Uterus (tissue), 4 donors: ENCODE results near the gene NSMF. TPM values are rescaled to one million over a fixed set of nuclear protein-coding genes. Genes with fewer than 3 reads are reported as not detected.

Source experiments
- DNase-seq, 2 donors: peaks; one replicate each; pipeline ENCODE4 v3.0.0-alpha.2; 2019 to 2020
- H3K27ac ChIP-seq, 2 donors: fragments of 200-600 bp; sonication (generic); 1 replicate in 1 of 2; 2 replicates in 1 of 2; pipeline ENCODE4 v1.5.1; 2016 to 2018
- H3K27me3 ChIP-seq, 2 donors: fragments of 200-600 bp; sonication (generic); one replicate each; pipeline ENCODE4 v1.5.1; 2018 to 2019; ENCODE audit warnings: control low read depth in 1 of 2
- H3K36me3 ChIP-seq, 2 donors: fragments of 200-600 bp; sonication (generic); one replicate each; pipeline ENCODE4 v1.5.1; 2019; ENCODE audit warnings: control low read depth in 1 of 2
- H3K4me1 ChIP-seq, 2 donors: fragments of 200-600 bp; sonication (generic); one replicate each; pipeline ENCODE4 v1.5.1; 2018 to 2019; ENCODE audit warnings: control low read depth in 1 of 2
- H3K4me3 ChIP-seq, 2 donors: fragments of 200-600 bp; sonication (generic); 1 replicate in 1 of 2; 2 replicates in 1 of 2; pipeline ENCODE4 v1.5.1; 2018 to 2019; ENCODE audit warnings: mild to moderate bottlenecking in 1 of 2
- H3K9me3 ChIP-seq, 2 donors: fragments of 200-600 bp; sonication (generic); one replicate each; pipeline ENCODE4 v1.5.1; 2019; ENCODE audit warnings: control low read depth in 1 of 2
- CTCF ChIP-seq, 4 experiments: fragments of 200-600 bp in 2 of 4; fragments of 450-650 bp in 2 of 4; sonication (generic) in 2 of 4; IDR thresholded peaks; one replicate each; pipeline ENCODE4 v1.5.1; 2016 to 2019; ENCODE audit warnings: antibody characterized with exemption in 4 of 4, mild to moderate bottlenecking in 2 of 4, moderate library complexity in 1 of 4
- POLR2A ChIP-seq, 2 donors: fragments of 450-650 bp; IDR thresholded peaks; one replicate each; pipeline ENCODE4 v1.6.1; 2016; ENCODE audit warnings: antibody characterized with exemption in 2 of 2, mild to moderate bottlenecking in 1 of 2, moderate library complexity in 1 of 2
- intact Hi-C: fragments of 100-400 bp; cut with DNase I; formaldehyde crosslinking; loops from one replicate; pipeline ENCODE4 v1.15.1; 2023; ENCODE audit warnings: low total_unique reads
- total RNA-seq, 4 donors: library from RNA; depleted of rRNA in 3 of 4; stranded (reverse); fragments of >200 nt in 3 of 4; gene quantifications; one replicate each; pipeline versions ENCODE4 v1.1.0 to v1.2.4, GENCODE V29; 2014 to 2023
- donor health status: DM: yes; HTN: yes; CAD: no.

Gene NSMF
- total RNA-seq, 4 donors from 2014 or later, result 17.4 to 40.7 (median 32.1) TPM

GRCh38 chr9:137446851-137447471 is 12.2 kb downstream of the NSMF start:
- no peak overlapping the region for H3K27ac ChIP-seq
- H3K9me3 ChIP-seq, result no peaks in the 10 kb centered on the region
- no peak for DNase-seq
- no peak overlapping the region for H3K4me3 ChIP-seq
- intact Hi-C loops, result no loop called here
- no peaks in the 10 kb centered on the region for H3K36me3 ChIP-seq
- H3K4me1 ChIP-seq, result no peaks in the 10 kb centered on the region
- H3K27me3 ChIP-seq, result peaks cover 0 to 5% of the 10 kb centered on the region in 2 donors
- no peak for TF ChIP-seq POLR2A (IDR thresholded peaks at IDR 0.05)
- TF ChIP-seq CTCF (IDR thresholded peaks at IDR 0.05), result no peak

- H3K27ac ChIP-seq, result no peak overlapping the region
- H3K4me1 ChIP-seq, result no peaks in the 10 kb centered on the region
- no peak for TF ChIP-seq CTCF (IDR thresholded peaks at IDR 0.05)
- no peak for TF ChIP-seq POLR2A (IDR thresholded peaks at IDR 0.05)
- intact Hi-C loops, result no loop called here
- H3K9me3 ChIP-seq, result no peaks in the 10 kb centered on the region
- peaks cover 0 to 5% of the 10 kb centered on the region in 2 donors for H3K27me3 ChIP-seq
- DNase-seq, result no peak
- no peak overlapping the region for H3K4me3 ChIP-seq
- H3K36me3 ChIP-seq, result no peaks in the 10 kb centered on the region
These were observed 13.2 kb downstream of the NSMF start for GRCh38 chr9:137445930-137446431.

- Histone ChIP-seq H3K4me1 (no peaks in the 10 kb centered on the region), H3K27ac (no peak overlapping the region), H3K27me3 (peaks cover 0 to 5% of the 10 kb centered on the region in 2 donors), H3K9me3 (no peaks in the 10 kb centered on the region), H3K4me3 (no peak overlapping the region), H3K36me3 (no peaks in the 10 kb centered on the region)
- TF ChIP-seq POLR2A (IDR thresholded peaks at IDR 0.05) (no peak), CTCF (IDR thresholded peaks at IDR 0.05) (peak; percentile 56 to 78 (median 73))
- DNase-seq, result peak; percentile 69 to 74
- intact Hi-C loops, result no loop called here
These were observed 13.8 kb downstream of the NSMF start for GRCh38 chr9:137445275-137445807.

- Histone ChIP-seq H3K36me3 (no peaks in the 10 kb centered on the region), H3K9me3 (no peaks in the 10 kb centered on the region), H3K27me3 (peaks cover 0 to 5% of the 10 kb centered on the region in 2 donors), H3K27ac (no peak overlapping the region), H3K4me3 (no peak overlapping the region), H3K4me1 (no peaks in the 10 kb centered on the region)
- intact Hi-C loops, result no loop called here
- no peak for DNase-seq
- TF ChIP-seq POLR2A (IDR thresholded peaks at IDR 0.05), result no peak
- no peak for TF ChIP-seq CTCF (IDR thresholded peaks at IDR 0.05)
These were observed 14.9 kb downstream of the NSMF start for GRCh38 chr9:137444106-137444790.

- Histone ChIP-seq H3K9me3 (no peaks in the 10 kb centered on the region), H3K27ac (no peak overlapping the region), H3K4me3 (no peak overlapping the region), H3K4me1 (no peaks in the 10 kb centered on the region), H3K27me3 (peaks cover 0 to 5% of the 10 kb centered on the region in 2 donors), H3K36me3 (no peaks in the 10 kb centered on the region)
- DNase-seq, result no peak
- intact Hi-C loops, result no loop called here
- TF ChIP-seq CTCF (IDR thresholded peaks at IDR 0.05) (no peak), POLR2A (IDR thresholded peaks at IDR 0.05) (no peak)
These were observed 17.2 kb downstream of the NSMF start for GRCh38 chr9:137441935-137442321.
